Urothelium cell line (cell line): ENCODE data around the gene CSPG5.
A peak's percentile ranks its signal among the peaks of the same experiment; 100 is the strongest.

ENCODE experiments used
- DNase-seq: peaks from one replicate; pipeline ENCODE4 v3.0.0; 2011; ENCODE audit warnings: low spot score, mixed read lengths
- FAIRE-seq: peaks from 2 replicates; lab custom pipeline; 2011; peaks lifted over from hg19 to GRCh38; lab: Jason Lieb, UNC

Gene CSPG5

GRCh38 chr3:47588053-47588452 lies 9.4 kb upstream of the CSPG5 start:
- DNase-seq = no peak
- no peak for FAIRE-seq

GRCh38 chr3:47586746-47587145 lies 8.1 kb upstream of the CSPG5 start:
- DNase-seq = no peak
- no peak for FAIRE-seq

GRCh38 chr3:47583320-47584075 lies 4.8 kb upstream of the CSPG5 start:
- no peak for FAIRE-seq

GRCh38 chr3:47581835-47582234 lies 3.2 kb upstream of the CSPG5 start:
- FAIRE-seq (no peak), DNase-seq (no peak)

More at GRCh38 chr3:47583320-47584075, 4.8 kb upstream of the CSPG5 start:
- DNase-seq = no peak

- DNase-seq = no peak
- no peak for FAIRE-seq
Observed at GRCh38 chr3:47581422-47581821, 2.8 kb upstream of the CSPG5 start.

- no peak for FAIRE-seq
Observed at GRCh38 chr3:47580481-47580880, 1.8 kb upstream of the CSPG5 start.

GRCh38 chr3:47579875-47580274 lies 1.2 kb upstream of the CSPG5 start:
- no peak for DNase-seq

More at GRCh38 chr3:47580481-47580880, 1.8 kb upstream of the CSPG5 start:
- no peak for DNase-seq

GRCh38 chr3:47578119-47578632 lies 489 bp downstream of the CSPG5 start:
- FAIRE-seq = no peak
- DNase-seq = peak; percentile 88

More at GRCh38 chr3:47579875-47580274, 1.2 kb upstream of the CSPG5 start:
- no peak for FAIRE-seq

- FAIRE-seq (no peak), DNase-seq (no peak)
Observed at GRCh38 chr3:47577583-47578118, 1.0 kb downstream of the CSPG5 start.

- DNase-seq (no peak), FAIRE-seq (no peak)
Observed at GRCh38 chr3:47573190-47574172, 5.2 kb downstream of the CSPG5 start.

- FAIRE-seq = no peak
Observed at GRCh38 chr3:47571391-47572175, 7.1 kb downstream of the CSPG5 start.

GRCh38 chr3:47568901-47569300 lies 9.8 kb downstream of the CSPG5 start:
- DNase-seq (no peak), FAIRE-seq (peak; percentile 56)

More at GRCh38 chr3:47571391-47572175, 7.1 kb downstream of the CSPG5 start:
- DNase-seq = no peak

GRCh38 chr3:47567149-47567548 lies 11.5 kb downstream of the CSPG5 start:
- no peak for DNase-seq
- no peak for FAIRE-seq

GRCh38 chr3:47566667-47567066 lies 12.0 kb downstream of the CSPG5 start:
- DNase-seq = no peak
- no peak for FAIRE-seq

GRCh38 chr3:47565734-47566550 lies 12.7 kb downstream of the CSPG5 start:
- FAIRE-seq = no peak
- DNase-seq = no peak

- FAIRE-seq (no peak), DNase-seq (no peak)
Observed at GRCh38 chr3:47556351-47556750, 22.3 kb downstream of the CSPG5 start.

GRCh38 chr3:47554335-47554734 lies 24.3 kb downstream of the CSPG5 start:
- FAIRE-seq = no peak
- DNase-seq = no peak

GRCh38 chr3:47553407-47553806 lies 25.3 kb downstream of the CSPG5 start:
- DNase-seq = no peak

GRCh38 chr3:47542471-47543173 lies 36.0 kb downstream of the CSPG5 start:
- DNase-seq (no peak), FAIRE-seq (no peak)

More at GRCh38 chr3:47553407-47553806, 25.3 kb downstream of the CSPG5 start:
- FAIRE-seq = no peak
